HCT116 (cell line): ENCODE results near the gene PPP1R27. TPM values are rescaled to one million over a fixed set of nuclear protein-coding genes. Genes with fewer than 3 reads are reported as not detected.

Source experiments
- ATAC-seq: fragments of 200-7000 bp; cut with Tn5 transposase; 2 replicates; pipeline ENCODE4 v1.9.1; 2020; ENCODE audit warnings: mild to moderate bottlenecking, moderate library complexity
- BruUV-seq: library from RNA; stranded (reverse); fragments of 400-500 nt; replicated peaks from 2 replicates; lab custom pipeline; 2021; lab: Mats Ljungman, UMichigan
- CTCF ChIA-PET: fragments of 300-600 bp; sonication (Branson Sonifier 250); formaldehyde crosslinking; loops from one replicate; lab custom pipeline; 2021; ENCODE audit warnings: antibody characterized with exemption; lab: Charles Lee
- POLR2A ChIA-PET: fragments of 300-600, 350-600 bp; sonication (Branson Sonifier 250); formaldehyde crosslinking; loops from one replicate; lab custom pipeline; 2021; ENCODE audit warnings: antibody characterized with exemption; lab: Charles Lee
- RAD21 ChIA-PET, 2 experiments: fragments of 300-600 bp; sonication (Branson Sonifier 250); formaldehyde crosslinking; loops; one replicate each; lab custom pipeline; 2023; ENCODE audit warnings: low total read pairs in 2 of 2; ENCODE audit not compliant: uncharacterized antibody in 2 of 2, unreplicated experiment in 2 of 2, low non-redundant PET in 1 of 2; lab: Charles Lee
- DNase-seq: peaks from one replicate; pipeline ENCODE4 v3.0.0-alpha.2; 2010; ENCODE audit warnings: low read depth, low spot score
- H2AFZ ChIP-seq: fragments of 200-600 bp; shearing (Covaris generic), sonication (generic); 2 replicates; pipeline ENCODE4 v1.6.1; 2017; ENCODE audit warnings: low read depth, mixed run types, mixed read lengths, antibody characterized with exemption, low read length; ENCODE audit not compliant: poor library complexity, severe bottlenecking
- H3K27ac ChIP-seq: 2 replicates; pipeline ENCODE4 v1.5.1; 2012; ENCODE audit warnings: low read depth, low read length
- H3K27me3 ChIP-seq: fragments of 200-600 bp; sonication (generic); 2 replicates; pipeline ENCODE4 v1.6.1; 2016; ENCODE audit warnings: mixed run types, low read length, mixed read lengths; ENCODE audit not compliant: insufficient read depth
- H3K36me3 ChIP-seq, 2 experiments: fragments of 200-500 bp in 1 of 2; fragments of 200-600 bp in 1 of 2; sonication (Bioruptor generic) in 1 of 2; sonication (generic) in 1 of 2; 2 replicates each; pipeline versions ENCODE4 v1.5.1 to v1.6.1; 2014 to 2016; ENCODE audit warnings: low read length in 2 of 2, inconsistent platforms in 1 of 2, mixed read lengths in 1 of 2, mixed run types in 1 of 2; ENCODE audit not compliant: insufficient read depth in 2 of 2, control insufficient read depth in 1 of 2
- H3K4me1 ChIP-seq, 2 experiments: fragments of 200-600 bp in 1 of 2; sonication (generic) in 1 of 2; 2 replicates each; pipeline versions ENCODE4 v1.5.1 to v1.6.1; 2012 to 2017; ENCODE audit warnings: low read length in 2 of 2, inconsistent platforms in 1 of 2, mild to moderate bottlenecking in 1 of 2, mixed read lengths in 1 of 2, mixed run types in 1 of 2, moderate library complexity in 1 of 2; ENCODE audit not compliant: insufficient read depth in 2 of 2, control insufficient read depth in 1 of 2
- H3K4me2 ChIP-seq: fragments of 200-600 bp; sonication (generic); 2 replicates; pipeline ENCODE4 v1.6.1; 2017; ENCODE audit warnings: mixed run types, low read length, mixed read lengths
- H3K4me3 ChIP-seq, 2 experiments: fragments of 200-600 bp in 1 of 2; sonication (generic) in 1 of 2; replicated peaks in 1 of 2; 2 replicates each; pipeline ENCODE4 v1.5.1; 2011 to 2016; ENCODE audit warnings: low read length in 2 of 2, control low read depth in 1 of 2, low read depth in 1 of 2, mild to moderate bottlenecking in 1 of 2, mixed read lengths in 1 of 2, mixed run types in 1 of 2
- H3K79me2 ChIP-seq: fragments of 200-600 bp; sonication (generic); 2 replicates; pipeline ENCODE4 v1.6.1; 2017; ENCODE audit warnings: mild to moderate bottlenecking, mixed run types, low read length, moderate library complexity, mixed read lengths; ENCODE audit not compliant: insufficient read depth
- H3K9ac ChIP-seq: fragments of 200-600 bp; sonication (generic); 2 replicates; pipeline ENCODE4 v1.6.1; 2016; ENCODE audit warnings: low read length, mixed read lengths
- H3K9me2 ChIP-seq: fragments of 200-600 bp; sonication (generic), shearing (Covaris generic); 2 replicates; pipeline ENCODE4 v1.6.1; 2017; ENCODE audit warnings: mixed run types, mild to moderate bottlenecking, moderate library complexity; ENCODE audit not compliant: insufficient read depth
- H3K9me3 ChIP-seq, 2 experiments: fragments of 200-500 bp in 1 of 2; fragments of 200-600 bp in 1 of 2; sonication (Bioruptor generic) in 1 of 2; sonication (generic) in 1 of 2; 2 replicates each; pipeline ENCODE4 v1.6.1; 2014 to 2017; ENCODE audit warnings: low read length in 2 of 2, mixed read lengths in 2 of 2, inconsistent platforms in 1 of 2, low read depth in 1 of 2, mild to moderate bottlenecking in 1 of 2, mixed run types in 1 of 2, moderate library complexity in 1 of 2; ENCODE audit not compliant: control insufficient read depth in 1 of 2, insufficient read depth in 1 of 2
- H4K20me1 ChIP-seq: fragments of 200-600 bp; sonication (generic), shearing (Covaris generic); 2 replicates; pipeline ENCODE4 v1.6.1; 2017; ENCODE audit warnings: mixed run types, mild to moderate bottlenecking, moderate library complexity; ENCODE audit not compliant: insufficient read depth
- ATF3 ChIP-seq: IDR thresholded peaks from 2 replicates; pipeline ENCODE4 v1.6.1; 2012
- CBX3 ChIP-seq: IDR thresholded peaks from 2 replicates; pipeline ENCODE4 v1.6.1; 2012; ENCODE audit warnings: low read depth
- CEBPB ChIP-seq: IDR thresholded peaks from 2 replicates; pipeline ENCODE4 v1.6.1; 2012; ENCODE audit warnings: low read depth
- EGR1 ChIP-seq: IDR thresholded peaks from 2 replicates; pipeline ENCODE4 v1.6.1; 2012; ENCODE audit warnings: low read depth
- EZH2 ChIP-seq: fragments of 200-600 bp; sonication (generic); IDR thresholded peaks from 2 replicates; pipeline ENCODE4 v1.6.1; 2017; ENCODE audit warnings: antibody characterized with exemption, mixed run types
- POLR2AphosphoS5 ChIP-seq: IDR thresholded peaks from 2 replicates; pipeline ENCODE4 v1.6.1; 2011; ENCODE audit warnings: mild to moderate bottlenecking, low read depth, low read length, moderate library complexity
- REST ChIP-seq: IDR thresholded peaks from 2 replicates; pipeline ENCODE4 v1.6.1; 2012; ENCODE audit warnings: low read depth
- SIN3A ChIP-seq: IDR thresholded peaks from 2 replicates; pipeline ENCODE4 v1.6.1; 2012; ENCODE audit warnings: low read depth
- SP1 ChIP-seq: IDR thresholded peaks from 2 replicates; pipeline ENCODE4 v1.6.1; 2012; ENCODE audit warnings: low read depth
- TCF7L2 ChIP-seq: IDR thresholded peaks from 2 replicates; pipeline ENCODE4 v1.7.0; 2011; ENCODE audit warnings: borderline replicate concordance, inconsistent platforms; ENCODE audit not compliant: insufficient read depth, insufficient read length; ENCODE audit errors: extremely low read depth
- YY1 ChIP-seq: IDR thresholded peaks from 2 replicates; pipeline ENCODE4 v1.6.1; 2011; ENCODE audit warnings: low read length, low read depth, moderate library complexity, mild to moderate bottlenecking; ENCODE audit not compliant: insufficient replicate concordance; ENCODE audit errors: extremely low read depth
- ZBTB33 ChIP-seq: IDR thresholded peaks from 2 replicates; pipeline ENCODE4 v1.6.1; 2011; ENCODE audit warnings: mild to moderate bottlenecking, low read length, moderate library complexity; ENCODE audit not compliant: insufficient replicate concordance; ENCODE audit errors: extremely low read depth
- ZFX ChIP-seq: fragments of 450-650 bp; IDR thresholded peaks from 2 replicates; pipeline ENCODE4 v1.6.1; 2017
- intact Hi-C: fragments of 100-400 bp; cut with micrococcal nuclease; formaldehyde crosslinking; loops from 2 replicates; pipeline ENCODE4 v1.10.0; 2022
- total RNA-seq: library from RNA; stranded (reverse); gene quantifications from one replicate; pipeline ENCODE4 v1.2.1, GENCODE V29; 2021; ENCODE audit not compliant: unreplicated experiment

The PPP1R27 gene
- total RNA-seq, 1 experiment from 2014 or later: not detected

- H4K20me1 ChIP-seq: no peaks in the 10 kb centered on the region
- peaks cover 0 to 6% of the 10 kb centered on the region in 2 experiments; a peak in 2 of 4 replicates for H3K4me1 ChIP-seq
- H3K9me3 ChIP-seq: no peaks in the 10 kb centered on the region
- POLR2A ChIA-PET: no interaction called here
- no peak overlapping the region for H3K4me3 ChIP-seq
- no peak for ATAC-seq
- RAD21 ChIA-PET: no interaction called here
- BruUV-seq: no TSS peak
- no peak overlapping the region for H3K4me2 ChIP-seq
- CTCF ChIA-PET: no interaction called here
- H3K27me3 ChIP-seq: peaks cover 6% of the 10 kb centered on the region; the same call in 1 of the 2 replicates
- intact Hi-C loops: no loop called here
- TF ChIP-seq TCF7L2: no peak
- TF ChIP-seq CBX3: no peak
- no peak for TF ChIP-seq ZFX
- TF ChIP-seq POLR2AphosphoS5: no peak
- no peak for TF ChIP-seq ZBTB33
- TF ChIP-seq YY1: no peak
- no peak for TF ChIP-seq ATF3
- no peak for TF ChIP-seq EGR1
- no peak for TF ChIP-seq SP1
- no peak for TF ChIP-seq EZH2
- TF ChIP-seq CEBPB: no peak
- no peak for TF ChIP-seq REST
- TF ChIP-seq SIN3A: no peak
- TF ChIP-seq, all 23 proteins: peak for 0
- no peak overlapping the region for H3K9ac ChIP-seq
- H2AFZ ChIP-seq: no peak overlapping the region
- no peaks in the 10 kb centered on the region for H3K36me3 ChIP-seq
- no peaks in the 10 kb centered on the region for H3K79me2 ChIP-seq
- H3K27ac ChIP-seq: no peak overlapping the region
- H3K9me2 ChIP-seq: no peaks in the 10 kb centered on the region
- no peak for DNase-seq
These were observed 32.6 kb downstream of the PPP1R27 start for GRCh38 chr17:81802048-81802758.
